HUES48 (cell line): ENCODE results near the gene DBT.

Experiments
- H3K27ac ChIP-seq: one replicate; pipeline ENCODE4 v1.7.0; 2013; ENCODE audit warnings: low read depth, low read length, inconsistent platforms
- H3K27me3 ChIP-seq: 2 replicates; pipeline ENCODE4 v1.6.1; 2013; ENCODE audit warnings: mild to moderate bottlenecking, low read length; ENCODE audit not compliant: control insufficient read depth, insufficient read depth
- H3K36me3 ChIP-seq: 2 replicates; pipeline ENCODE4 v1.6.1; 2013; ENCODE audit warnings: low read length; ENCODE audit not compliant: control insufficient read depth, insufficient read depth
- H3K4me1 ChIP-seq: 2 replicates; pipeline ENCODE4 v1.6.1; 2013; ENCODE audit warnings: mild to moderate bottlenecking, low read length; ENCODE audit not compliant: control insufficient read depth, insufficient read depth
- H3K4me3 ChIP-seq: 2 replicates; pipeline ENCODE4 v1.5.1; 2013; ENCODE audit warnings: mild to moderate bottlenecking, low read depth, low read length
- H3K9ac ChIP-seq: 2 replicates; pipeline ENCODE4 v1.6.1; 2013; ENCODE audit warnings: mild to moderate bottlenecking, low read depth, low read length, moderate library complexity
- H3K9me3 ChIP-seq: 2 replicates; pipeline ENCODE4 v1.6.1; 2013; ENCODE audit warnings: low read length; ENCODE audit not compliant: control insufficient read depth, insufficient read depth

The DBT gene

GRCh38 chr1:100162881-100163280 is 86.8 kb downstream of the DBT start:
- no peak overlapping the region for H3K27ac ChIP-seq
- H3K4me3 ChIP-seq = no peak overlapping the region
- H3K36me3 ChIP-seq = no peaks in the 10 kb centered on the region
- no peak overlapping the region for H3K9ac ChIP-seq
- no peaks in the 10 kb centered on the region for H3K27me3 ChIP-seq
- H3K9me3 ChIP-seq = no peaks in the 10 kb centered on the region
- H3K4me1 ChIP-seq = no peaks in the 10 kb centered on the region

GRCh38 chr1:100152271-100152670 is 97.4 kb downstream of the DBT start:
- H3K9me3 ChIP-seq = no peaks in the 10 kb centered on the region
- H3K27ac ChIP-seq = no peak overlapping the region
- H3K9ac ChIP-seq = no peak overlapping the region
- H3K36me3 ChIP-seq = peaks cover 25% of the 10 kb centered on the region
- no peaks in the 10 kb centered on the region for H3K27me3 ChIP-seq
- peaks cover 9% of the 10 kb centered on the region; the same call in 1 of the 2 replicates for H3K4me1 ChIP-seq
- H3K4me3 ChIP-seq = no peak overlapping the region

- no peak overlapping the region for H3K9ac ChIP-seq
- H3K36me3 ChIP-seq = peaks cover 31% of the 10 kb centered on the region
- H3K27me3 ChIP-seq = no peaks in the 10 kb centered on the region
- H3K27ac ChIP-seq = no peak overlapping the region
- no peak overlapping the region for H3K4me3 ChIP-seq
- no peaks in the 10 kb centered on the region for H3K9me3 ChIP-seq
- H3K4me1 ChIP-seq = peaks cover 11% of the 10 kb centered on the region; the same call in 1 of the 2 replicates
These were observed 98.0 kb downstream of the DBT start for GRCh38 chr1:100151679-100152078.

- Histone ChIP-seq H3K27me3 (no peaks in the 10 kb centered on the region), H3K4me3 (no peak overlapping the region), H3K27ac (no peak overlapping the region), H3K4me1 (peaks cover 11% of the 10 kb centered on the region; the same call in 1 of the 2 replicates), H3K9ac (no peak overlapping the region), H3K36me3 (peaks cover 66% of the 10 kb centered on the region), H3K9me3 (no peaks in the 10 kb centered on the region)
These were observed 101.8 kb downstream of the DBT start for GRCh38 chr1:100147875-100148274.

GRCh38 chr1:100146958-100147357 is 102.7 kb downstream of the DBT start:
- H3K36me3 ChIP-seq = peaks cover 75% of the 10 kb centered on the region
- no peak overlapping the region for H3K4me3 ChIP-seq
- H3K4me1 ChIP-seq = peaks cover 11% of the 10 kb centered on the region; the same call in 1 of the 2 replicates
- H3K27ac ChIP-seq = no peak overlapping the region
- H3K27me3 ChIP-seq = no peaks in the 10 kb centered on the region
- no peak overlapping the region for H3K9ac ChIP-seq
- H3K9me3 ChIP-seq = no peaks in the 10 kb centered on the region

- no peaks in the 10 kb centered on the region for H3K27me3 ChIP-seq
- no peak overlapping the region for H3K27ac ChIP-seq
- peaks cover 88% of the 10 kb centered on the region for H3K36me3 ChIP-seq
- no peak overlapping the region for H3K9ac ChIP-seq
- H3K4me3 ChIP-seq = no peak overlapping the region
- H3K4me1 ChIP-seq = peaks cover 11% of the 10 kb centered on the region; the same call in 1 of the 2 replicates
- no peaks in the 10 kb centered on the region for H3K9me3 ChIP-seq
These were observed 104.5 kb downstream of the DBT start for GRCh38 chr1:100145116-100145515.

- Histone ChIP-seq H3K4me3 (no peak overlapping the region), H3K9me3 (no peaks in the 10 kb centered on the region), H3K9ac (no peak overlapping the region), H3K27me3 (no peaks in the 10 kb centered on the region), H3K36me3 (peaks cover 96% of the 10 kb centered on the region), H3K27ac (no peak overlapping the region), H3K4me1 (peaks cover 3% of the 10 kb centered on the region; the same call in 1 of the 2 replicates)
These were observed 107.3 kb downstream of the DBT start for GRCh38 chr1:100142343-100142742.

- peaks cover 97% of the 10 kb centered on the region for H3K36me3 ChIP-seq
These were observed 108.4 kb downstream of the DBT start for GRCh38 chr1:100141192-100141591.

GRCh38 chr1:100137602-100138001 is 112.0 kb downstream of the DBT start:
- Histone ChIP-seq H3K27me3 (no peaks in the 10 kb centered on the region), H3K27ac (no peak overlapping the region), H3K4me3 (no peak overlapping the region), H3K4me1 (no peaks in the 10 kb centered on the region), H3K9me3 (no peaks in the 10 kb centered on the region), H3K9ac (no peak overlapping the region), H3K36me3 (peaks cover 66% of the 10 kb centered on the region)

More at GRCh38 chr1:100141192-100141591, 108.4 kb downstream of the DBT start:
- Histone ChIP-seq H3K4me1 (no peaks in the 10 kb centered on the region), H3K27me3 (no peaks in the 10 kb centered on the region), H3K4me3 (no peak overlapping the region), H3K9ac (no peak overlapping the region), H3K9me3 (no peaks in the 10 kb centered on the region), H3K27ac (no peak overlapping the region)
